CD4-positive, CD25-positive, alpha-beta regulatory T cell (primary cell): ENCODE data around the gene RNF14. TPM values are rescaled to one million over a fixed set of nuclear protein-coding genes. Genes with fewer than 3 reads are reported as not detected.
"Not testable (repeated sequence)": the region's sequence is repeated elsewhere in the genome, so short reads cannot be mapped to it uniquely, and the experiment has no call there.

Source experiments
- ATAC-seq, 2 donors: fragments of 150-1000 bp; cut with Tn5 transposase; one replicate each; pipeline ENCODE4 v1.10.0; 2021; ENCODE audit warnings: low read depth in 2 of 2, moderate number of reproducible peaks in 2 of 2, moderate library complexity in 1 of 2
- DNase-seq, 3 donors: peaks; one replicate each; pipeline versions ENCODE4 v3.0.0 to v3.0.0-alpha.2; 2012 to 2022; ENCODE audit warnings: mixed read lengths in 1 of 3
- H3K27ac ChIP-seq: one replicate; pipeline ENCODE4 v1.7.0; 2013; ENCODE audit warnings: mild to moderate bottlenecking, low read length; ENCODE audit not compliant: insufficient read depth, poor library complexity, severe bottlenecking
- H3K27me3 ChIP-seq: one replicate; pipeline ENCODE4 v1.7.0; 2013; ENCODE audit warnings: low read length; ENCODE audit not compliant: control insufficient read depth, insufficient read depth
- H3K36me3 ChIP-seq: one replicate; pipeline ENCODE4 v1.7.0; 2013; ENCODE audit warnings: mild to moderate bottlenecking, low read length, moderate library complexity; ENCODE audit not compliant: control insufficient read depth, insufficient read depth
- H3K4me1 ChIP-seq: 2 replicates; pipeline ENCODE4 v1.7.0; 2013; ENCODE audit warnings: mild to moderate bottlenecking, low read length; ENCODE audit not compliant: insufficient read depth, control insufficient read depth, poor library complexity, severe bottlenecking
- H3K4me3 ChIP-seq: one replicate; pipeline ENCODE4 v1.7.0; 2013; ENCODE audit warnings: low read depth, mild to moderate bottlenecking, low read length, moderate library complexity
- H3K9me3 ChIP-seq, 2 experiments: 1 replicate in 1 of 2; 2 replicates in 1 of 2; pipeline ENCODE4 v1.7.0; 2013; ENCODE audit warnings: low read length in 2 of 2, mild to moderate bottlenecking in 1 of 2, moderate library complexity in 1 of 2; ENCODE audit not compliant: control insufficient read depth in 2 of 2
- H3K27ac Mint-ChIP-seq, 3 donors: one replicate each; pipeline ENCODE4 v1.8.0; 2020 to 2022; ENCODE audit warnings: mild to moderate bottlenecking in 3 of 3, mixed read lengths in 3 of 3, moderate library complexity in 2 of 3
- H3K27me3 Mint-ChIP-seq: one replicate; pipeline ENCODE4 v1.8.0; 2022; ENCODE audit warnings: mild to moderate bottlenecking, mixed read lengths
- H3K36me3 Mint-ChIP-seq: one replicate; pipeline ENCODE4 v1.8.0; 2020; ENCODE audit warnings: mixed read lengths
- H3K4me1 Mint-ChIP-seq, 4 donors: one replicate each; pipeline ENCODE4 v1.8.0; 2020 to 2022; ENCODE audit warnings: mixed read lengths in 4 of 4, mild to moderate bottlenecking in 1 of 4
- H3K4me3 Mint-ChIP-seq, 4 donors: one replicate each; pipeline ENCODE4 v1.8.0; 2020 to 2022; ENCODE audit warnings: mild to moderate bottlenecking in 4 of 4, mixed read lengths in 4 of 4, moderate library complexity in 3 of 4
- H3K9me3 Mint-ChIP-seq, 7 donors: one replicate each; pipeline ENCODE4 v1.8.0; 2020 to 2022; ENCODE audit warnings: mixed read lengths in 7 of 7, mild to moderate bottlenecking in 3 of 7, moderate library complexity in 2 of 7
- polyA plus RNA-seq, 4 donors: library from polyadenylated mRNA; unstranded; fragments of 300-500 nt; fragmentation: Illumina TruSeq; gene quantifications; one replicate each; pipeline ENCODE4 v1.2.3, GENCODE V29; 2021
- total RNA-seq: library from RNA; stranded (reverse); gene quantifications from one replicate; pipeline ENCODE4 v1.2.3, GENCODE V29; 2022

The RNF14 gene
- total and polyA plus RNA-seq, 5 donors from 2014 or later, result 24.4 to 56.8 (median 46.3) TPM

GRCh38 chr5:142037599-142037998, 68.7 kb downstream of the RNF14 start:
- H3K4me1 Mint-ChIP-seq, result peaks cover 12 to 28% (median 19%) of the 10 kb centered on the region in 4 donors
- peaks cover 17% of the 10 kb centered on the region for H3K4me1 ChIP-seq
- H3K27ac Mint-ChIP-seq, result peak overlapping the region in 2 of 3 donors; percentile 9 to 23
- not testable (repeated sequence) for H3K4me3 ChIP-seq, H3K36me3 Mint-ChIP-seq, ATAC-seq, H3K27ac ChIP-seq, H3K27me3 ChIP-seq, H3K9me3 ChIP-seq, H3K4me3 Mint-ChIP-seq, H3K9me3 Mint-ChIP-seq, H3K27me3 Mint-ChIP-seq, H3K36me3 ChIP-seq, DNase-seq

DNA sequence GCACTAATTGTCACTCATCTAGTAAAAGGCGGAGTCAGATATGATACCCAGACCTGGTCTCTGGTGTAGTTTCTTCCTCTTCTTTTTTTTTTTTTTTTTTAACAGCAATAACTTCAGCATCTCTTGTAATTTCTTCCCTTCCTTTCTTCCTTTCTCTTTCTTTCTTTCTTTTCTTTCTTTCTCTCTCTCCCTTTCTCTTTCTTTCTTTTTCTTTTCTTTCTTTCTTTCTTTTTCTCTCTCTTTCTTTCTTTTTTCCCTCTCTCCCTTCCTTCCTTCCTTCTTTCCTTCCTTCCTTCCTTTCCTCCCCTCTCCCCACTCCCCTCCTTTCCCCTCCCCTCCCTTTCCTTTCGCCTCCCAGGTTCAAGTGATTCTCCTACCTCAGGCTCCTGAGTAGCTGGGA, 69.8 kb downstream of the RNF14 start:
- Mint-ChIP-seq H3K4me3 (no peak overlapping the region), H3K9me3 (no peaks in the 10 kb centered on the region), H3K27ac (no peak overlapping the region), H3K36me3 (peaks cover 3% of the 10 kb centered on the region), H3K27me3 (no peaks in the 10 kb centered on the region), H3K4me1 (peaks cover 12 to 23% (median 16%) of the 10 kb centered on the region in 4 donors)
- H3K27me3 ChIP-seq, result no peaks in the 10 kb centered on the region
- no peak overlapping the region for H3K27ac ChIP-seq
- H3K4me1 ChIP-seq, result peaks cover 17% of the 10 kb centered on the region
- no peaks in the 10 kb centered on the region for H3K9me3 ChIP-seq
- ATAC-seq (no peak), DNase-seq (no peak)
- H3K36me3 ChIP-seq, result no peaks in the 10 kb centered on the region
- H3K4me3 ChIP-seq, result no peak overlapping the region

Other genes starting within 250 kb of the RNF14 start
- 0.20 TPM for gene PCDH1, start 90.7 kb upstream of the RNF14 start, total RNA-seq
- gene PCDH1, start 90.7 kb upstream of the RNF14 start, polyA plus RNA-seq, result 1 to 10 TPM; 1.3 to 2.6 (median 1.8) TPM
- gene DELE1, start 45.2 kb upstream of the RNF14 start, total RNA-seq, result 88.7 TPM
- 10 to 100 TPM; 31.3 to 50.4 (median 34.3) TPM for gene DELE1, start 45.2 kb upstream of the RNF14 start, polyA plus RNA-seq
- gene PCDH12, start 10.9 kb upstream of the RNF14 start, total RNA-seq, result not detected
- gene PCDH12, start 10.9 kb upstream of the RNF14 start, polyA plus RNA-seq, result under 1 TPM; 0.12 to 0.33 (median 0.20) TPM
- 7.7 TPM for gene GNPDA1, start 43.9 kb downstream of the RNF14 start, total RNA-seq
- gene GNPDA1, start 43.9 kb downstream of the RNF14 start, polyA plus RNA-seq, result 10 to 100 TPM; 21.6 to 25.4 (median 22.9) TPM
- gene NDFIP1, start 139.7 kb downstream of the RNF14 start, total RNA-seq, result 109 TPM
- 10 to 100 TPM; 68.2 to 89.3 (median 78.6) TPM for gene NDFIP1, start 139.7 kb downstream of the RNF14 start, polyA plus RNA-seq